Ureter (tissue), 1 donor: ENCODE data around the gene ERC2. TPM values are rescaled to one million over a fixed set of nuclear protein-coding genes. Genes with fewer than 3 reads are reported as not detected.

Source experiments
- DNase-seq: peaks from one replicate; pipeline ENCODE4 v3.0.0-alpha.2; 2020; ENCODE audit warnings: low spot score
- total RNA-seq: library from RNA; stranded (reverse); gene quantifications from one replicate; pipeline ENCODE4 v1.2.4, GENCODE V29; 2023
- donor health status: DM: yes; HTN: yes; CAD: no.

Gene ERC2
- total RNA-seq, 1 donor from 2014 or later: 1.1 TPM

DNA sequence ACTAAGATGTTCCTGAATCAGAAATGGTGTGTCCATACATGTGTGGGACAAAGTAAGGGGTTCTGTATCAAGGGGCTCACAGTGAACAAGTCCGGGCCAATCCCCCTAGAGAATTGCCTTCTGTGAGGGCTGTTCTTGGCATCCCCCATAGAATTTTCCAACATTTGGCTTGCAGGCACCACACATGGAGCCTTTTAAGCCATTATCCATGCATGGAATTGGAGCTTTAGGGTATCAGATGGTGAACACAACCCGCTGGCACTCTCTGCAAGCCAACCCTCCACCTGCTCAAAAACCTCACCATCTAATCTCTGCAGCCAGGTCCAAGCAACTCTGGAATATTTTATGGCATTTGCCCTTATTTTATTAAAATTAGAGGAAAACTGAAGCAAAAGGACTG lies 278.7 kb downstream of the ERC2 start:
- DNase-seq: no peak

DNA sequence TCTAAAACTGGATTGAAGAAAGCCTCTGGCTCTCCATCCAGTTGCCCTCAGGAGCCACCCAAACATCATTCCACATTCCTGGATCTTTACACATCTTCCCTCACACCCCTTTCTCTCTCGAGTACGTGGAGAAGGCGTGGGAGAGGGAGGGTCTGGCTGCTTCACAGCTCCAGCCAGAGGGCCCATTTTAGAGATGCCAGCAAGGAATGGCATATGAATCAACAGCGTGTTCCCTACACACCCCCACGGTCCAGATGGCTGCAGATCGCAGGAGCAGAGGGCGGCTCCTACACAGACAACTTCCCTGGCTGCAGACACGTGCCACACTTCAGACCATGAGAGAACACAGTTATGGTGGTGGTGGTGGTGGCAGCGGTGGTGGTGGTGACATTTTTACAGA lies 280.1 kb downstream of the ERC2 start:
- no peak for DNase-seq

DNA sequence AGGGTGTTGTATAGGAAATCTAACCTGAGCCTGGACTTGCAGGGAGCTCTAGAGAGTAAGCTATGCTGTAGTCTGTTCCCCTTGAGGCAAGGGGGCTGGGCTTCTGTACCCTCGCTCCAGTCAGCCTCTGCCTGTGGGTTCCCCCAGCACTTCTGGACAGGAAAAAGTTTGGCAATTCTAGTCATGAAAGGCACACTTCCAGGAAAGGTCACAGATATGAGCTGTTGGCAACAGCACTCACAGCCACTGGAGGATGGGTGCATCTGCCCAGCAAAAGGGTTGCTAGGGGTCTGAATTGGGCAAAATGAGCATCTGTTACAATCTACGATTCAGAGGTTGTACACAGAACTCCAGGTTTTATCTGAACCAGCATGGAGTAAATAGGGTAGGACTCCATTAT lies 281.2 kb downstream of the ERC2 start:
- no peak for DNase-seq

- DNase-seq: no peak
Measured at GRCh38 chr3:56185827-56186226, 282.4 kb downstream of the ERC2 start.

DNA sequence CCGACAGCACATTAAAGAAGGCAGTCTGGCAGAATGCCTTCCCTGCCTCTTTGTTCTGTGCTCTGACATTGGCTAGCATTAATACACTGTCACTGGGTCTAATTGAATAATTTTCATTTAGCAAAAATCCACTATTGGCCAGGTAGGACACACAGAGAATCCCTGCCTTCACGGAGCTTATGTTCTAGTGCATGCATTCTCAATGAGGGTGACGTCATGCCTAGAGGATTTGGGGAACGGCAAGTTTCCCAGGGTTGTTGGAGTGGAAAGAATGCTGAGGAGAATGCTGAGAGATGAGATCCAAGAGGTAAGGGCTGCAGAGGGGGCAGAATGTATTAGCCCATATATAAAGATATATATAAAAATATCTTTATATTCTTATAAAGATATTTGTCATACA lies 284.7 kb downstream of the ERC2 start:
- DNase-seq: no peak

- DNase-seq: no peak
Measured at GRCh38 chr3:56180433-56180832, 287.8 kb downstream of the ERC2 start.

DNA sequence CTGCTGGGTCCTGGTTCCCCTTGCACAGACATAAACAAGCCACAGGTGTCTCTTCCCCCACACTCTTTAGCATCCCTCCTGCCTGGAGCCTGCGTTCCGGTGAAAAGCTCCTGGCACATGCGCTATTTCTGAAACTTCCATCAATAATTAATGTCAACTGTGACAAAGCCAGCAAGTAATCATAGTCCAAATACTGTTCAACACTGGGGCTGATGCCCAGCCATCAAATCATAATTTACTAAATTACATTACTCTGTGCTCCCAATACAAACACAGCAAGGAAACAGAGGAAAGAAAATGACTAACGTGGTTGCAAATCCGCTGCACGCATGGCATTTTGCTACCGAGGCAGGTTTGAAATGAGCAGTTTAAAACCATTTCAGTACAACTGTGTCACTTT lies 294.7 kb downstream of the ERC2 start:
- no peak for DNase-seq

DNA sequence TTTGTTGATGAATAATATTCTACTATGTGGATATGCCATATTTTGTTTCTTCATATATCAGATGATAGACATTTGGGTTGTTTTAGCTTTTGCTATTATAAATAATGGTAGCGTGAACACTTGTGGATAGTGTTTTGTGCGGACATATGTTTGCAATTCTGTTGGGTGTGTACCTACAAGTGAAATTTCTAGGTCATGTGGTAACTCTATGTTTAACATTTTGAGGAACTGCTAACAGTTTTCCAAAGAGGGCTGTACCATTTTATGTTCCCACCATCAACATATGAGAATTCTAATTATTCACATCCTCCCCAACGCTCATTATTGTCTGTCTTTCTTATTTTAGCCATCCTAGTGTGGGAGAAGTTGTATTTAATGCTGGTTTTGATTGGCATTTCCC lies 303.8 kb downstream of the ERC2 start:
- DNase-seq: no peak

DNA sequence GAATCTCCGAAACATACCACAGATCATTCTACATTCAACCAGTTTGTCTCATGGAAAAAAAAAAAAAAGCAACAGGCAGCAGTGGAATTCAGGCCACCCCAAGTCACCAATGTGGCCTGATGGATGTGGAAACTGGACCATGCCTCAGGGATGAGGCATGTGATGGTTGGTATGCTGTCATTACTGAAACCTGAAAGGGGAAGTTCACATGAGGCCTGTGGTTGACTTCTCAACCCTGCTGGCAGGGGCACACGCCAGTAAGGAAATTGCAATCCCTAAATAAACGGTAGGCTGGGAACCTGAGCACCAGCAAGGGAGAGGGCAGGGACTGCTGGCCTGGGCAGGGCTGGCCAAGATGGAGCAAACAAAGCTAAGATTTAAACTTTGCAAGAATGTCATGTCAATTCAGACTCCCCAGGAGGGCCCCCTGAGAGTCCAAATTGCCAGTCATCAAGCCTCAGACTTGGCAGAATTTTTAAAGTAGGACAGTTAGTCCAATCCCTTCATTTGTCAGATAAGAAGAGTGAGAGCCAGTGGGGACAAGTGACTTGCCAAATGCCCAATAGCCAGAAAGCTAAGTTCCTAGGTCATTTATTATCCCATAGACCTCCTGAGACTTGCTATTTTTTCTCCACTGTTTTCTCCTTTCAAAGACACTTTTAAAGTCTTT lies 310.4 kb downstream of the ERC2 start:
- DNase-seq: no peak

- DNase-seq: no peak
Measured at GRCh38 chr3:56154297-56154696, 314.0 kb downstream of the ERC2 start.

DNA sequence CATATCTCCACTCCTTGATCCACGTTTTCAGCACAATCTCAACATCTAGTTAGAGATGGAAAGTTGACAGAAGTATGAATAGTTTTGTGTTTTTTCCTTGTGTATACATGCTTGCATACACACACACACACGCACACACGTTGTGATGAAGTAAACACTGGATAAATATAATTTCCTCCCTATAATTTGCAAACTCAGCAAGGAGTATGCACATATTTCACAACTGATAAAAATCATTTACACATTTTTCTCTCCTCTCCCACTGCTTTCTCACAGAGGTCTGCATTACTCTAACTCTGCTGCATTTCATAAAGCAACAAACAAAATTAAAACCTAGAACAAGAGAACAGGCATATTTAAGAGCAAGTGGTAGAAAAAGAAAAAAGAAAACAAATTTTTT lies 320.9 kb downstream of the ERC2 start:
- DNase-seq: no peak

GRCh38 chr3:56145410-56145809 lies 322.9 kb downstream of the ERC2 start:
- DNase-seq: no peak

- DNase-seq: no peak
Measured at GRCh38 chr3:56144805-56145204, 323.5 kb downstream of the ERC2 start.

GRCh38 chr3:56137415-56137814 lies 330.9 kb downstream of the ERC2 start:
- DNase-seq: no peak

GRCh38 chr3:56136514-56136913 lies 331.8 kb downstream of the ERC2 start:
- no peak for DNase-seq

DNA sequence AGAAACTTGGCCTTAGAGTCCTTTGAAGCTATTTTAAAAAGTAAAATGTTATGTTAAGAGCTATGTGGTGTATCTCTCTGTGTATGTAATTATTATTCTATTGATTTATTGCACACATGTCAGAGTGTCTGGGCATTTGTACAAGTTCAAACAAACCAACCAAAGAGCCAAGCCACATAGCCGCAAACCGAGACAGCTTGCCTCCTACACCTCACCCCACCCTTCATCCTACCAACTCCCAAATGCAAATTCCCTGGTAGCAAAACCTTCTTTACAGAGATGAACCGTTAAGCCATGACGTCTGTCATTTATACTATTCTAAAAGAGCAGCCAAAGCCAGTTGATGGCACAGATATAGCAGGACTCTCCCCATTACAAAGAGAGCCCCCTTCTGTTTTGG lies 332.3 kb downstream of the ERC2 start:
- DNase-seq: no peak

DNA sequence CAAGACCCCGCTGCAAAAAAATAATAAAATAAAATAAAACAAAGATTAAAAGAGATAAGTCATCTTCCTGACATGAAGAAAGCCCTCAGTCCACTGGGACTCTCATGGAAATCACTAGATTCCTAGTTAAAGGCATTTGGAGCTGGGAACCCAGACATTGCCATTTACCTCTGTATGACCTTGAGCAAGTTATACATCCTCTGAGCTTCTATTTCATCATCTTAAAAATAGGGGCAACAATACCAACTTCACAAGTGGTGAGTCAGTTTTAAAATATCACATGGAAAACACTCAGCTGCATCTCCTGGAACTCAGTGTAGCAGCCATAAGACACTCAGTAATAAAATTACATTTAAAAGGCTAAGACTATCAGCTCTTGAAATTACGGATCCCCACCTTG lies 334.8 kb downstream of the ERC2 start:
- DNase-seq: no peak

DNA sequence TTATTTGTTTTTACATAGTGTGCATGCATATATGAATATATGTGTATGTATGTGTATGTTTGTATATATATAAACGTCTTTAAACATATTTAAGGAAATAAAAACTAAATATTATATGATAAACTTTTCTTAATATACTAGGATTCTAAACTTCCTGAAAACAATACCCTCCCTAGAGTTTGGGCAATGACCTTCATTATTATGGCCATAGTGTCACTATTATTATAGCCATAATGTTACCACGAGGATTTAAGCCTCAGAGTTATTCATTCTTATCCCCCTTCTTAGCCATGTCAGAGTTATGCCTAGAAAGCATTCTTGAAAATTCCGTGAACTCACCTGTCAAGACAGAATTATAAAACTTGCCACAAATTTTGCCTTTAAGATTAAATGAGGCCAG lies 335.5 kb downstream of the ERC2 start:
- no peak for DNase-seq

DNA sequence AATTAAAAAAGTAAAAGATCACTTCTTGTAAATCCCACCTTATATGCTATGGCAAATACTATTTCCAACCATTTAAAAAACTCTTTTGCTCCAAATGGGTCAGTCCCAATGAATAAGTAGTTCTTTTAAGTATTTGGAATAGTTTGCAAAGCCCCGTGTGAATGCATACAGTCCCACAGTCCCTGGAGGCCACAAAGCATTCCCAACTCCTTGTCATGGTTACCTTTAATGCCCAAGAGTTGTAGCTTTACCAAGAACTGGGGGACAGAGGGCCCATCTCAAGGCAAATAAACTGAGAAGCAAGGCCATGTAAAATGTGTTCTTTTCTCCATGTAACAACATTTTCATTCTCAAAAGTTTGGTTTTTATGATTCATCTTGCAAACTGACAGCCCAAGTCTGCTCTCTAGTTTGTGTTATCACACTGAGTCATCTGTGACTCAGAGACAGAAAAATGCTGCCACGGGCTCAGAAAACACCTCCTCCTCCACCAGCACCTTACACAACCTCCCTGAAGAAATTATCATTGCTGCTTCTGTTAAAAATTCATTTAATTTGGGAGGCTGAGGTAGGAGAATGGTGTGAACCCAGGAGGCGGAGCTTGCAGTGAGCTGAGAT lies 336.2 kb downstream of the ERC2 start:
- DNase-seq: peak; percentile 48

DNA sequence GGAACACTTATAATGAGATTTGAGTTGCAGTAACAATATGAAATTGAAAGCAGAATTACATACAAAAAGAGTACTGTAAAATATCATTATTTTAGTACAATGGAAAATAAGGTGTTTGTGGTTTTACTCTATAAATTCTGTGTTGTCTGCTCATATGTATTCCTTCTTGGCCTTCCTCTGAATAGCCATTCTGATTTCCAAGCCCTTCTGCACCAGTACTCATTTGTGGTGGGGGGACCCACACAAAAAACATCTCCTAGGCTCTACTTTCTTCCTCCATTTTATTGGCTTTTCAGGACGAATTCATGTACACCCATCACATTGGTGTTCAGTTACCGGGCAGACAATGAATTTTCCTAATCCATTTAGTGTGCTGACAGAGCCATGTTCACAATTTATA lies 338.2 kb downstream of the ERC2 start:
- DNase-seq: no peak

- no peak for DNase-seq
Measured at GRCh38 chr3:56126632-56127031, 341.6 kb downstream of the ERC2 start.

DNA sequence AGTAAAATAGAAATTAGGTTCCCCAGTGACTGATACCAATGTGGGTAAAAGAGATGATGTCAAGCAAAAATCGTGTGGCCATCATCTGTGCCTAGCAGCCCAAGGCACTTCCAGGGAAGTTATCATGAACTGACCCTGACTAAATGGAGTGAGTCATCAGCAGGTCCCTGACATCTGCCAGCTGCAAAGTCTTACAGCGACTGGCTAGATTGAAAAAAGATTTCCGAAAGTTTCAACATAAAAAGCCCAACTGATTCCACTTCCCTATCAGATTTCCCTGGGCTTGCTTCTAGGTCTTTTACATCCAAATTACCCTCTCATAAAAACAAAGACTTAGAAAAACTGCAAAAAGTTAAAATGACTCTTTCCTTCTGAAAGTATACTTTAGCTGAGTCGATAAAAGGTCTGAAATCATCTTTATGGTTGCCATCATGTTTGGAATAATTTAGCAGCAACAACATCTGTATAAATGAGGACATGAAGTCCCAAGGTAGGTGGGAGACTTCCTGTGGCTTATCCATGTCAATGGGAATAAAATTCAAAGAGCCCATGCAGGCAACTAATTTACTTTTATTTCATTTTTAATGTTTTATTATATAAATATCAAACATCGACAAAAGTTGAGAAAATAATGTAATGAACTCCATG lies 342.8 kb downstream of the ERC2 start:
- no peak for DNase-seq

DNA sequence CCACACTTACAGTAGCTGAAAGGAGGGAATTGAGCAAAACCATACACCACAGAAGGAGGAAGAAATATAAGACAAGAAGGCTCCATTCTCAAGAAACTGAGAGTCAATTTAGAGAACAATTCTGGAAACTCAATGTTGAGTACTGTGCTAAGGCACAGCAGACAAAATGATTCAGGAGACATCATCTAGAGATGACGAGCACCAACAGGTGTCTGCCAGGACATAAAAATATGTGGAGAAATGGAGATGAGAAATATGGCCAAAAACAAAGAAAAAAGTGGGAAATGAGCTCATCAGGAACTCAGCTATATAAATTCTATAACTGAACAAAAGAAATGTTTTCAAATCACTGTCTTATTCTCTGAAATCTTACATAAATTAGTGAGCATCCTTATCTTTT lies 343.7 kb downstream of the ERC2 start:
- no peak for DNase-seq

DNA sequence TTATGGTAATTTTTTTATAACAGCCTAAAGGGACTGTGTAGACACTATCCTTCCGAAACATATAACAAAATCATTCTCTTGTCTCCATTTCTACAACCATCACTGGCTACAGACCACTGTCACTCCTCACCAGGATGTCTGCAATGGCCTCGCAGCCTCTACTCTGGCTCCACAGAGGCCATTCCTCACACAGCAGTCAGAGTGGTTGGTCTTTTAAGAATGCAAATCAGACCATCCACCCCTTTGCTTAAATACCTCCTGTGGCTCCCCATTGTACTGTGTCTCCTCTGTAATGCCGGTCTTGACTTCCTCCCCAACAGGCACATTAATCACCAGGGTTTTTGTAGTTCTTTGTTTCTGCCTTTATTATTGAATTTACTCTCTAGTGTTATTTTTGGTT lies 344.8 kb downstream of the ERC2 start:
- DNase-seq: no peak
